Activated CD4-positive, CD25-positive, alpha-beta regulatory T cell (primary cell): ENCODE data around the gene AUTS2.
"Not testable (repeated sequence)": the region's sequence is repeated elsewhere in the genome, so short reads cannot be mapped to it uniquely, and the experiment has no call there.

Source experiments
- DNase-seq, 4 experiments: peaks; one replicate each; lab custom pipeline; 2025; lab: John Stamatoyannopoulos, UW

Gene AUTS2

GRCh38 chr7:70812511-70812910, 1214.2 kb downstream of the AUTS2 start:
- no peak for DNase-seq

GRCh38 chr7:70822490-70822889, 1224.2 kb downstream of the AUTS2 start:
- DNase-seq = not testable (repeated sequence)

GRCh38 chr7:70829221-70830059, 1231.2 kb downstream of the AUTS2 start:
- peak in 1 of 4 experiments; percentile 21 for DNase-seq

DNA sequence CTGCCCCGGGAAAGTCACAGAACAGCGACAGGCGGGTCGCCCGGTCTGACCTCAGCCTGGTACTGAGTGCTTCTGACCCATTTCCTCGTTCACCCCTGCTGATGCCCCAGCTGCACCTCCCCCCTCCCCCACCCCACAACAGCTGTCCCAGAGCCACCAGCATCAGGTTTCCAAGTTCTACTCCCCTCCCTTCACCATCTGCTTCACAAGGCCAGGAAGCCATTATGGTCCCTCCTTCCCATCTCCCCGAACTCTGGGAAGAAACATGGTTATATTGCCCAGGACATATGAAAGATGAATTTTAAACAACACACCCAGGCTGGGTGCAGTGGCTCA, 1231.8 kb downstream of the AUTS2 start:
- no peak for DNase-seq

- no peak for DNase-seq
Observed at GRCh38 chr7:70830426-70830825, 1232.2 kb downstream of the AUTS2 start.

GRCh38 chr7:70833726-70834125, 1235.5 kb downstream of the AUTS2 start:
- no peak for DNase-seq

DNA sequence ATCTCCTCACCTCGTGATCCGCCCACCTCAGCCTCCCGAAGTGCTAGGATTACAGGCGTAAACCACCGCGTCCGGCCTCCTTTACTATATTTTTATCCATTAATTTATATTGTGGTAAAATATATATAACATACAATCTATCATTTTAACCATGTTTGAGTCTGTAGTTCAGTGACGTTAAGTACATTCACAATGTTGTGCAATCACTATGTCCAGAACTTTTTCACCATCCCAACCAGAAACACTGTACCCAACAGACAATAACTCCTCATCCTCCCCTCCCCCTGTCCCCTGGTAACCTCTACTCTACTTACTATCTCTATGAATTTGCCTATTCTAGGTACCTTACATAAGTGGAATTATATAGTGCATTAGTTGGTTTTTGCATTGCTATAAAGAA, 1236.1 kb downstream of the AUTS2 start:
- no peak for DNase-seq

- no peak for DNase-seq
Observed at GRCh38 chr7:70835658-70836057, 1237.4 kb downstream of the AUTS2 start.

DNA sequence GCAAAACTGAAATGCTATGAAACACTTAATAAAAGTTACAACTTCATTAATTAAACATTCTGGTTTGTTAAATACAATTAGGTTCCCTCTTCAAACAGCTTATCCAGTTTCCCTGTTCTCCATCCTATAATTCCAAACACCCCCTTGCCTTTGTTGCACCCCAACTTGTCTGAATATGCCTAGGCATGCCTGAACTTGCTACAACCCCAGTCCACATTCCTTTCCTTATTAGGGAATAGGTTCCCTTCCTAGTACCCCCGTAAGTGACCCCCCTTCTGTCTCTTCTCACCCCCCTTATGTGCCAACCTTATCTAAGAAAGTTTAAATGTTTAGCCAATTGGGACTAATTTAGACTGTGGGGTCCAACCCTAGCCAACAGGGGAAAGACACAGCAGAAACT, 1238.0 kb downstream of the AUTS2 start:
- no peak for DNase-seq

- DNase-seq = no peak
Observed at GRCh38 chr7:70836946-70837345, 1238.7 kb downstream of the AUTS2 start.

- no peak for DNase-seq
Observed at GRCh38 chr7:70837589-70837988, 1239.3 kb downstream of the AUTS2 start.

GRCh38 chr7:70838292-70838907, 1240.1 kb downstream of the AUTS2 start:
- DNase-seq = no peak
